Testis (tissue), 3 donors: ENCODE data around the gene SAP30BP. TPM values are rescaled to one million over a fixed set of nuclear protein-coding genes. Genes with fewer than 3 reads are reported as not detected.

Experiments
- DNase-seq: peaks from one replicate; pipeline ENCODE4 v3.0.0-alpha.2; 2019
- H3K27ac ChIP-seq, 2 donors: fragments of 200-600 bp; sonication (generic); one replicate each; pipeline ENCODE4 v1.5.1; 2019
- H3K27me3 ChIP-seq: fragments of 200-600 bp; sonication (generic); one replicate; pipeline ENCODE4 v1.5.1; 2019
- H3K36me3 ChIP-seq: fragments of 200-600 bp; sonication (generic); one replicate; pipeline ENCODE4 v1.5.1; 2017; ENCODE audit warnings: low read depth; ENCODE audit errors: missing control alignments
- H3K4me1 ChIP-seq: fragments of 200-600 bp; sonication (generic); one replicate; pipeline ENCODE4 v1.5.1; 2019
- H3K4me3 ChIP-seq, 2 donors: fragments of 200-600 bp; sonication (generic); one replicate each; pipeline ENCODE4 v1.5.1; 2017 to 2019
- H3K9me3 ChIP-seq: fragments of 200-600 bp; sonication (generic); one replicate; pipeline ENCODE4 v1.5.1; 2017
- CTCF ChIP-seq, 3 experiments: fragments of 450-650 bp in 2 of 3; fragments of 200-600 bp in 1 of 3; sonication (generic) in 1 of 3; IDR thresholded peaks; one replicate each; pipeline ENCODE4 v1.5.1; 2016 to 2019; ENCODE audit warnings: antibody characterized with exemption in 3 of 3, mild to moderate bottlenecking in 2 of 3, moderate library complexity in 1 of 3
- POLR2A ChIP-seq: fragments of 450-650 bp; IDR thresholded peaks from one replicate; pipeline ENCODE4 v1.6.1; 2017; ENCODE audit warnings: antibody characterized with exemption, mild to moderate bottlenecking, moderate library complexity
- WGBS, 2 donors: methylation state at CpG; one replicate each; pipeline ENCODE4 v1.1.5; 2018; 5-methylcytosine and 5-hydroxymethylcytosine counted together
- intact Hi-C: fragments of 100-400 bp; cut with DNase I; formaldehyde crosslinking; loops from one replicate; pipeline ENCODE4 v1.15.1; 2023; ENCODE audit warnings: low total_unique reads
- polyA plus RNA-seq: library from polyadenylated mRNA; stranded (reverse); fragments of 350-450 nt; fragmentation: Illumina TruSeq; extraction: RNeasy Lipid Tissue Mini Kit (QIAGEN cat#74804); gene quantifications from one replicate; pipeline ENCODE4 v1.2.3, GENCODE V29; 2014; ENCODE audit warnings: low read depth, low replicate concordance; ENCODE audit not compliant: insufficient read depth
- total RNA-seq, 2 donors: library from RNA; depleted of rRNA; stranded (reverse); fragments of >200 nt; gene quantifications; one replicate each; pipeline ENCODE4 v1.2.3, GENCODE V29; 2016

The SAP30BP gene
- total and polyA plus RNA-seq, 3 donors from 2014 or later, result 78.4 to 95.9 (median 86.9) TPM

DNA sequence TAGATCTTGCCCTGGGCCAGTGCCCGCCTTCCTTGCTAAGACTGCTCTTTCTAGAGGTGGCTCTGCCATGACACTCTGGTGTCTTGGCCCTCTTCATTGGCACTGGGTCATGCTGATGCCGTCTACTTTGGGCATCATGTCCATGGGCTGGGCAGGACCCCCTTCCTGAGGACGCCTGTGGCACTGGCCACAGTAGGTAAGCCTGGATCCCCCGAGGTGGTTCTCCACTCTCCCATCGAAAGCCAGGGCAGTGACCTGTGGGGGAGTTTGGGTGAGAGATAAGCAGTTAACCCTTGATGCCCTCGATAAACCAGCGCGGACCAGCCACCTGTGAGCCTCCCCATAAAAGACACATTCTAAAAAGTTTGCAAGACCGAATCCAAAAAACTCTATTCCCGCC lies 34.1 kb downstream of the SAP30BP start:
- Histone ChIP-seq H3K27ac (peak overlapping the region in 1 of 2 donors; percentile 45), H3K4me1 (peaks cover 11% of the 10 kb centered on the region)
- 84 to 97% methylated on average over 9 to 10 of the region's 10 CpGs for WGBS, 2 donors

DNA sequence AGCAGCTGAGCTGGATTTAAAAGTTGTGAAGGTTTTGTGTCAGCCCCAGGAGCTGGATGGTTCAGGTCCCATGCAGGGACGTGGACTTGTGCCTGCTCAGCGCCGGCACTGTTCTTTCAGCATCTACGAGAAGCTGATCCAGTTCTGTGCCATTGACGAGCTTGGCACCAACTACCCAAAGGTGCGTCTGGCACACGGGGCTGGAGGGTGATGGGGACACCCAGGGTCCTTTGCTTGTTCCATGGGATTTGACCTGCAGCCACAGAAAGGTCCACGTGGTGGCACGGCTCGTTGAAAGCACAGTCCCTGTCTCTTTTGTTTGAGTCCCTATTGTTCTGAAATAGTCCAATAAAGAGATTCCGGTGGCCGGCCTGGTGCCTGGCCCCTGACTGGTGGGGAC lies 36.1 kb downstream of the SAP30BP start:
- H3K36me3 ChIP-seq, result no peaks in the 10 kb centered on the region
- no peaks in the 10 kb centered on the region for H3K9me3 ChIP-seq
- H3K4me3 ChIP-seq, result no peak overlapping the region
- no peaks in the 10 kb centered on the region for H3K27me3 ChIP-seq
- no peak overlapping the region for H3K27ac ChIP-seq
- no peak for DNase-seq
- TF ChIP-seq CTCF (IDR thresholded peaks at IDR 0.05) (no peak), POLR2A (no peak)
- intact Hi-C loops, result no loop called here
- H3K4me1 ChIP-seq, result no peaks in the 10 kb centered on the region
- WGBS, 2 donors, result 96% methylated on average over 12 of the region's 12 CpGs

More for the DNA sequence above, 34.1 kb downstream of the SAP30BP start:
- Histone ChIP-seq H3K4me3 (no peak overlapping the region), H3K36me3 (no peaks in the 10 kb centered on the region), H3K9me3 (no peaks in the 10 kb centered on the region), H3K27me3 (no peaks in the 10 kb centered on the region)
- no peak for DNase-seq
- intact Hi-C loops, result no loop called here
- TF ChIP-seq POLR2A, result no peak
- no peak for TF ChIP-seq CTCF (IDR thresholded peaks at IDR 0.05)

DNA sequence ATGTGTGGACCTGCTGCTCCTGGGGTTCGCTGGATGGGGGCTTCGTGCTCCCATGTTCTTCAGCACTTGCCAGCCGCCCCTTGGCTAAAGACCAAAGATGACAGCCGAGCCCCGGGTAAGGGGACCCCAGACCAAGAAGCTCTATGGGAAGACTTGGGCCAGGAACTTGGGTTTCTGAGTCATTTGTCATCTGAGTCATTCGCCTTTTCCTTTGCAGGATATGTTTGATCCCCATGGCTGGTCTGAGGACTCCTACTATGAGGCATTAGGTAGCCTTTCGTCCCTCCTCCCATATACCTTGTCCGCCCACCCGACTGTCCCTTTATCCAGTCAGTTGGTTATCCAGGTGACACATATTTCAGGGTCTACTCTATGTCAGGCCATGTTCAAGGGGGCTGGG lies 36.5 kb downstream of the SAP30BP start:
- H3K27me3 ChIP-seq, result no peaks in the 10 kb centered on the region
- WGBS, 2 donors, result 90 to 91% methylated on average over 9 of the region's 9 CpGs
- no peaks in the 10 kb centered on the region for H3K36me3 ChIP-seq
- H3K9me3 ChIP-seq, result no peaks in the 10 kb centered on the region
- no peak for DNase-seq
- intact Hi-C loops, result no loop called here
- no peak overlapping the region for H3K4me3 ChIP-seq
- no peak overlapping the region for H3K27ac ChIP-seq
- H3K4me1 ChIP-seq, result no peaks in the 10 kb centered on the region
- TF ChIP-seq CTCF (IDR thresholded peaks at IDR 0.05) (no peak), POLR2A (no peak)

GRCh38 chr17:75704963-75705875 lies 38.1 kb downstream of the SAP30BP start:
- no peak for DNase-seq
- Histone ChIP-seq H3K36me3 (no peaks in the 10 kb centered on the region), H3K4me3 (no peak overlapping the region), H3K27me3 (no peaks in the 10 kb centered on the region), H3K27ac (no peak overlapping the region), H3K4me1 (no peaks in the 10 kb centered on the region), H3K9me3 (no peaks in the 10 kb centered on the region)
- TF ChIP-seq POLR2A (no peak), CTCF (IDR thresholded peaks at IDR 0.05) (no peak)
- WGBS, 2 donors, result 78 to 84% methylated on average over 20 to 27 of the region's 27 CpGs
- intact Hi-C loops, result no loop called here
